GM12801 (cell line): ENCODE measurements around the gene AGT.

Experiments used
- CTCF ChIP-seq: IDR thresholded peaks from one replicate; pipeline ENCODE4 v1.5.1; 2011; ENCODE audit warnings: control low read depth; ENCODE audit not compliant: insufficient read length; ENCODE audit errors: extremely low read depth

AGT gene

DNA sequence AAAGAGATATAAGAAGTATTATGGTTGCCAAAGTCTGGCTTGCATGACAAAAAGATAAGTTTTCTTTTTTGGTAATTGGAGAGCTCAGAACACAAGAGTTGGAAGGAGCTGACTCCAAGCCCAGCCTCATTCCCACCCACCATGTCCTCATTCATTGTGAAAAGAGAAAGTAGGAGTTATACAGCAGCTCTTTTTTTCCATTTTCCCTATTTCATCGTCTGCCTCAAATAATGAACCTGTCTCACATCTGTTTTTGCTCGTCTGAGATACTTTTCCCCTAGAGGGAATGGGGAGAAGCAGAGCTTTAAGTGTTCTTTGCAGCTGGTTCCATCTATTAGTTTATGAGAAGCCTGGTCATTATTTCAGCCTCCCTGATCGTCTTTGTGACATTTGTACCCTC, 34.7 kb downstream of the AGT start:
- TF ChIP-seq CTCF = no peak

DNA sequence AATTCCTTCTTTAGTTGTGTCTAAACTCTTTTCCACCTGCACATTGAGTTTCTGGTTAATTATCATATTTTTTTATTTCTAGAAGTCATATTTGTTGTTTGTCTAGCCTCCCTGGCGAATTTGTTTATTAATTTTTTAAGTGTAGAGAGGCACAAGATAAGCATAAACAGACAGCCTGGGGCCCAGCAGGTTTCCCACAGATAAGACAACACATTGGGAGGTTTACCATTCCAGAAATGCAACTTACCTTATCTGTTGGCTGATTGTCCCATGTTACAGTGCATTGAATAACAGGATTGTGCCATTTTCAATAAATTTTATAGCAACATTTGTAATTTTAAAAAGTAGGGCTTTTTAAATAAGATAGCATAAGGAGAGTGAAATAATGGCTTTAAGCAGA, 36.7 kb downstream of the AGT start:
- TF ChIP-seq CTCF = no peak

- no peak for TF ChIP-seq CTCF
Observed at GRCh38 chr1:230674581-230674980, 39.3 kb downstream of the AGT start.

DNA sequence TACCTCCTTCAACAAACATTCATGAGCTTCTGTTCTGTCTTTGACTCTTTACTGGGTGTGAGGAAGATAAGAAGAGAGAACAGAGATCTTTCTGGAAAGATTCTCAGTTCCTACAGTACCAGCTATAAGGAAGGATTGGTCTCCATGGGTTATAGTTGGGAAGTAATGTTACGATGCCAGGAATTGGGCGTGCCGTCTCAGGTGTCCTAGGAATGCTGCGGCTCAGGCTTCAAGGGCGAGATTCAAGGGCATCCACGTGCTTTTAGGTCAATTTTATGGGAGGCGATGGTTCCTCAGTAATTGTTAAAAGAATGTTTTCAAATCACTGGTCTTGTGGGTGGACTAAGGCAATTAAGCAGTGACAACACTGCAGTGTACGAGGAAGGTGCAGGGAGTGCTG, 44.4 kb downstream of the AGT start:
- TF ChIP-seq CTCF = no peak

- no peak for TF ChIP-seq CTCF
Observed at GRCh38 chr1:230668227-230668626, 45.7 kb downstream of the AGT start.

GRCh38 chr1:230661976-230662375, 51.9 kb downstream of the AGT start:
- TF ChIP-seq CTCF = no peak

GRCh38 chr1:230658691-230659090, 55.2 kb downstream of the AGT start:
- no peak for TF ChIP-seq CTCF
